Neural cell (in vitro differentiated cells): ENCODE data around the gene SECISBP2L.

ENCODE experiments used
- CTCF ChIP-seq: fragments of 450-650 bp; IDR thresholded peaks from 2 replicates; pipeline ENCODE4 v1.5.1; 2014; ENCODE audit warnings: antibody characterized with exemption, mild to moderate bottlenecking, moderate library complexity; ENCODE audit not compliant: poor library complexity, severe bottlenecking
- EZH2 ChIP-seq: fragments of 200-600, 300-800 bp; shearing (Covaris generic), sonication (generic); IDR thresholded peaks from 2 replicates; pipeline ENCODE4 v1.6.1; 2014; ENCODE audit warnings: antibody characterized with exemption, low read length, borderline replicate concordance, mild to moderate bottlenecking; ENCODE audit not compliant: insufficient read depth, poor library complexity, severe bottlenecking
- POLR2AphosphoS5 ChIP-seq: IDR thresholded peaks from 2 replicates; pipeline ENCODE4 v1.6.1; 2012
- SMC3 ChIP-seq: fragments of 450-650 bp; conservative IDR thresholded peaks from 2 replicates; pipeline ENCODE4 v1.6.1; 2014; ENCODE audit warnings: antibody characterized with exemption, mild to moderate bottlenecking, moderate library complexity; ENCODE audit not compliant: poor library complexity
- TF ChIP-seq, protein P1 (sequence below): IDR thresholded peaks from 2 replicates; pipeline ENCODE4 v1.6.1; 2012; ENCODE audit warnings: borderline replicate concordance

DNA sequence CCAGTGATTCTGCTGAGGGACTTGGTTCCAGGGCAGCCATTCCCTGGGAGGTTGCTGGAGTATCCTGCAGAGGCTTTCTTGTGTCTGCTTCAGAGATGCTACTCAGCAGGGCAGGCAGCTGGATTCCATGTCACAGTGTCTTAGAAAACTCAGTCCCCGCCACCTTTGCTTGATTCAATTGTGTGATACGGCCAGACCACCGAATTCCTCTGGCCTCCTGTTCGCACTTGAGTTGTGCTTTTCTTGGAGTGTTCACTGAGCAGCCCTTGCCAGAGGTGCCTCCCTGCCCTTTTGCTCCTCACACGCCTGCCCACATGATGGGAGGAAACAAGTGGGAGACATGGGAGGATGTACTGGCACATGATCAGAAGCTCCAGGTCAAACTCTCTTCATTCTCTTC is 62.9 kb downstream of the SECISBP2L start:
- TF ChIP-seq CTCF (no peak), POLR2AphosphoS5 (no peak), EZH2 (no peak), SMC3 (no peak)
- TF ChIP-seq, protein P1, sequence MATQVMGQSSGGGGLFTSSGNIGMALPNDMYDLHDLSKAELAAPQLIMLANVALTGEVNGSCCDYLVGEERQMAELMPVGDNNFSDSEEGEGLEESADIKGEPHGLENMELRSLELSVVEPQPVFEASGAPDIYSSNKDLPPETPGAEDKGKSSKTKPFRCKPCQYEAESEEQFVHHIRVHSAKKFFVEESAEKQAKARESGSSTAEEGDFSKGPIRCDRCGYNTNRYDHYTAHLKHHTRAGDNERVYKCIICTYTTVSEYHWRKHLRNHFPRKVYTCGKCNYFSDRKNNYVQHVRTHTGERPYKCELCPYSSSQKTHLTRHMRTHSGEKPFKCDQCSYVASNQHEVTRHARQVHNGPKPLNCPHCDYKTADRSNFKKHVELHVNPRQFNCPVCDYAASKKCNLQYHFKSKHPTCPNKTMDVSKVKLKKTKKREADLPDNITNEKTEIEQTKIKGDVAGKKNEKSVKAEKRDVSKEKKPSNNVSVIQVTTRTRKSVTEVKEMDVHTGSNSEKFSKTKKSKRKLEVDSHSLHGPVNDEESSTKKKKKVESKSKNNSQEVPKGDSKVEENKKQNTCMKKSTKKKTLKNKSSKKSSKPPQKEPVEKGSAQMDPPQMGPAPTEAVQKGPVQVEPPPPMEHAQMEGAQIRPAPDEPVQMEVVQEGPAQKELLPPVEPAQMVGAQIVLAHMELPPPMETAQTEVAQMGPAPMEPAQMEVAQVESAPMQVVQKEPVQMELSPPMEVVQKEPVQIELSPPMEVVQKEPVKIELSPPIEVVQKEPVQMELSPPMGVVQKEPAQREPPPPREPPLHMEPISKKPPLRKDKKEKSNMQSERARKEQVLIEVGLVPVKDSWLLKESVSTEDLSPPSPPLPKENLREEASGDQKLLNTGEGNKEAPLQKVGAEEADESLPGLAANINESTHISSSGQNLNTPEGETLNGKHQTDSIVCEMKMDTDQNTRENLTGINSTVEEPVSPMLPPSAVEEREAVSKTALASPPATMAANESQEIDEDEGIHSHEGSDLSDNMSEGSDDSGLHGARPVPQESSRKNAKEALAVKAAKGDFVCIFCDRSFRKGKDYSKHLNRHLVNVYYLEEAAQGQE, result no peak
